GM12891 (cell line): ENCODE data around the gene CRLF2.

Experiments used
- POLR2A ChIP-seq: IDR thresholded peaks from 2 replicates; pipeline ENCODE4 v1.6.1; 2011; ENCODE audit warnings: low read depth, low read length, control low read depth
- POLR2AphosphoS5 ChIP-seq: IDR thresholded peaks from 2 replicates; pipeline ENCODE4 v1.6.1; 2011; ENCODE audit warnings: low read depth, low read length, control low read depth
- POU2F2 ChIP-seq: IDR thresholded peaks from 2 replicates; pipeline ENCODE4 v1.6.1; 2011; ENCODE audit warnings: low read depth, mild to moderate bottlenecking, control low read depth, low read length, moderate library complexity
- SPI1 ChIP-seq: IDR thresholded peaks from 2 replicates; pipeline ENCODE4 v1.6.1; 2011; ENCODE audit warnings: low read depth, low read length, control low read depth
- TAF1 ChIP-seq: IDR thresholded peaks from 2 replicates; pipeline ENCODE4 v1.6.1; 2011; ENCODE audit warnings: low read depth, low read length, control low read depth

GRCh38 chrX:1172496-1172895 is 40.0 kb downstream of the CRLF2 start:
- no peak for TF ChIP-seq POLR2A
- TF ChIP-seq POLR2AphosphoS5 = no peak
- no peak for TF ChIP-seq SPI1
- TF ChIP-seq TAF1 = no peak
- TF ChIP-seq POU2F2 = no peak
